ENCODE results near the gene C22orf31. TPM values are rescaled to one million over a fixed set of nuclear protein-coding genes. Genes with fewer than 3 reads are reported as not detected.

C22orf31 gene
- not detected in 2 replicates for total RNA-seq
- not detected in 2 replicates for polyA plus RNA-seq
- polyA plus RNA-seq (2011; cell fraction: cytosol; rRNA removed) = not detected in 2 replicates
- polyA plus RNA-seq (2011; cell fraction: nucleus; rRNA removed) = not detected in 2 replicates
- not detected in 2 replicates for polyA plus RNA-seq (2012)
- not detected in 2 replicates for polyA minus RNA-seq
- not detected for polyA minus RNA-seq (2011; cell fraction: cytosol; rRNA and poly(A)+ RNA removed)
- polyA minus RNA-seq (2011; cell fraction: nucleus; rRNA and poly(A)+ RNA removed) = not detected in 2 replicates
- Bru-seq, nascent RNA = not detected
- BruChase-seq, experiment 1, labeled RNA remaining after a 6-hour chase = not detected
- not detected for BruChase-seq, experiment 2, labeled RNA remaining after a 2-hour chase
- long read RNA-seq = 0 reads

DNA sequence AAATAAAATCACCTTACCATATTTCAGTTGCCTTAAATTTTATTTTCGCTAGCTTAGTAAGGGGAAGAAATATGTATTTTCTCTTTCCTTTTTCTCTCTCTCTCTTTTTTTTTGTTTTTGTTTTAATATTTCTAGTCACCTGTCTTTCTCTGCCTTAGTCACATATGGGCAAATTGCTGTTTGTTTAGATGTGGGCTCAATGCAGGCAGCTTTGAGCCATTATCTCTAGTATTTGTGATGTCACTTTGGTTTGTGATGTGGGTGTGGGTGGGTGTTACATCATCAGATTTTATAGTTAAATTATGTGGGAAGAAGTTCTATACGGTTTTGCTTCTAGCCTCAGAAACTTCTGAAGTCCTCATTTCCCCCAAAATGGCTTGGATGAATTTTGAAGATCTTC, at the start of gene C22orf31:
Gene C22orf31 (minus strand): TSS at position 59 of the 400 bp plus-strand sequence. CDS start 39 bp downstream, at position 20.
- H3K4me1 ChIP-seq (ENCODE audit: control insufficient read depth, extremely low read depth, insufficient read depth, low read length) = no peaks in the 10 kb centered on the region
- H2AFZ ChIP-seq (ENCODE audit: low read depth, low read length) = no peak within 1 kb of the TSS
- no peak within 1 kb of the TSS for H3K9ac ChIP-seq (replicated peaks; ENCODE audit: extremely low read depth, insufficient read depth, low read length)
- H3K36me3 ChIP-seq (ENCODE audit: control insufficient read depth in 2 of 2, extremely low read depth in 1 of 2, insufficient read depth in 2 of 2, low read length in 2 of 2) = no peaks in the 10 kb centered on the region
- FAIRE-seq = no peak
- H3K27me3 ChIP-seq (ENCODE audit: control insufficient read depth in 2 of 2, insufficient read depth in 2 of 2, low read length in 2 of 2) = peaks cover 3 to 10% of the 10 kb centered on the region in 2 experiments
- H3K79me2 ChIP-seq (ENCODE audit: control insufficient read depth, insufficient read depth, low read length) = no peaks in the 10 kb centered on the region
- H3K4me2 ChIP-seq (ENCODE audit: insufficient read depth, low read length) = no peak within 1 kb of the TSS
- no peak within 1 kb of the TSS for H3K4me3 ChIP-seq (replicated peaks in 1 of 3; ENCODE audit: insufficient read depth in 1 of 3, low read depth in 1 of 3, low read length in 3 of 3)
- no peak for DNase-seq (ENCODE audit: low read depth, low spot score)
- H4K20me1 ChIP-seq (replicated peaks; ENCODE audit: control insufficient read depth, extremely low read depth, insufficient read depth, low read length) = no peaks in the 10 kb centered on the region
- CTCF ChIA-PET = interaction anchor here (1.8 kb wide), 1 partner anchor 21 kb away, joined by 4 read pairs; no protein-coding TSS in a partner anchor
- no peak within 1 kb of the TSS for H3K27ac ChIP-seq (ENCODE audit: insufficient read depth, low read depth, low read length)
- BruUV-seq (replicated peaks) = no TSS peak
- no peaks in the 10 kb centered on the region for H3K9me3 ChIP-seq (replicated peaks; ENCODE audit: control insufficient read depth, insufficient read depth, low read length)
- intact Hi-C loops (cut with micrococcal nuclease) = no loop called here
- dilution Hi-C loops (cut with MboI; ENCODE audit: extremely low pct_ligation_motif_present, low sequenced_read_pairs) = no loop called here
- no peaks in the 10 kb centered on the region for H3K9me1 ChIP-seq (replicated peaks; ENCODE audit: control insufficient read depth, extremely low read depth, insufficient read depth, low read length)
- POLR2A ChIA-PET = no interaction called here
- TF ChIP-seq, protein P1, sequence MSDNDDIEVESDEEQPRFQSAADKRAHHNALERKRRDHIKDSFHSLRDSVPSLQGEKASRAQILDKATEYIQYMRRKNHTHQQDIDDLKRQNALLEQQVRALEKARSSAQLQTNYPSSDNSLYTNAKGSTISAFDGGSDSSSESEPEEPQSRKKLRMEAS (IDR thresholded peaks at IDR 0.05; ENCODE audit: insufficient read depth, insufficient read length) = no peak
- no peak for TF ChIP-seq GATA2 (IDR thresholded peaks at IDR 0.05; ENCODE audit: insufficient read depth, insufficient read length, low read depth, low read length)
- TF ChIP-seq, protein P2, sequence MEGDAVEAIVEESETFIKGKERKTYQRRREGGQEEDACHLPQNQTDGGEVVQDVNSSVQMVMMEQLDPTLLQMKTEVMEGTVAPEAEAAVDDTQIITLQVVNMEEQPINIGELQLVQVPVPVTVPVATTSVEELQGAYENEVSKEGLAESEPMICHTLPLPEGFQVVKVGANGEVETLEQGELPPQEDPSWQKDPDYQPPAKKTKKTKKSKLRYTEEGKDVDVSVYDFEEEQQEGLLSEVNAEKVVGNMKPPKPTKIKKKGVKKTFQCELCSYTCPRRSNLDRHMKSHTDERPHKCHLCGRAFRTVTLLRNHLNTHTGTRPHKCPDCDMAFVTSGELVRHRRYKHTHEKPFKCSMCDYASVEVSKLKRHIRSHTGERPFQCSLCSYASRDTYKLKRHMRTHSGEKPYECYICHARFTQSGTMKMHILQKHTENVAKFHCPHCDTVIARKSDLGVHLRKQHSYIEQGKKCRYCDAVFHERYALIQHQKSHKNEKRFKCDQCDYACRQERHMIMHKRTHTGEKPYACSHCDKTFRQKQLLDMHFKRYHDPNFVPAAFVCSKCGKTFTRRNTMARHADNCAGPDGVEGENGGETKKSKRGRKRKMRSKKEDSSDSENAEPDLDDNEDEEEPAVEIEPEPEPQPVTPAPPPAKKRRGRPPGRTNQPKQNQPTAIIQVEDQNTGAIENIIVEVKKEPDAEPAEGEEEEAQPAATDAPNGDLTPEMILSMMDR (IDR thresholded peaks at IDR 0.05; ENCODE audit: extremely low read depth in 1 of 2, insufficient read depth in 1 of 2, low read depth in 1 of 2, low read length in 2 of 2) = no peak
- no peak for TF ChIP-seq POLR2AphosphoS5 (IDR thresholded peaks at IDR 0.05; ENCODE audit: insufficient read depth, low read depth, low read length)
